HUES6 (cell line): ENCODE results near the gene SMAD5.

Experiments used
- H3K27ac ChIP-seq: 2 replicates; pipeline ENCODE4 v1.7.0; 2013; ENCODE audit warnings: low read depth, mild to moderate bottlenecking, low read length, inconsistent platforms
- H3K27me3 ChIP-seq: 2 replicates; pipeline ENCODE4 v1.6.1; 2013; ENCODE audit warnings: low read length; ENCODE audit not compliant: control insufficient read depth, insufficient read depth
- H3K36me3 ChIP-seq: 2 replicates; pipeline ENCODE4 v1.6.1; 2013; ENCODE audit warnings: low read length; ENCODE audit not compliant: control insufficient read depth, insufficient read depth
- H3K4me1 ChIP-seq: 2 replicates; pipeline ENCODE4 v1.6.1; 2013; ENCODE audit warnings: low read length; ENCODE audit not compliant: control insufficient read depth, insufficient read depth
- H3K4me3 ChIP-seq: 2 replicates; pipeline ENCODE4 v1.5.1; 2013; ENCODE audit warnings: low read depth, low read length
- H3K9ac ChIP-seq: one replicate; pipeline ENCODE4 v1.6.1; 2013; ENCODE audit warnings: mild to moderate bottlenecking, low read length
- H3K9me3 ChIP-seq: 2 replicates; pipeline ENCODE4 v1.6.1; 2013; ENCODE audit warnings: low read depth, low read length; ENCODE audit not compliant: control insufficient read depth, insufficient read depth

SMAD5 gene

GRCh38 chr5:136155761-136156160 is 23.1 kb downstream of the SMAD5 start:
- Histone ChIP-seq H3K4me1 (no peaks in the 10 kb centered on the region), H3K4me3 (no peak overlapping the region), H3K36me3 (peaks cover 63% of the 10 kb centered on the region), H3K27ac (no peak overlapping the region), H3K27me3 (no peaks in the 10 kb centered on the region), H3K9ac (no peak overlapping the region), H3K9me3 (peaks cover 9% of the 10 kb centered on the region)

- H3K36me3 ChIP-seq: peaks cover 74% of the 10 kb centered on the region
These were observed 24.9 kb downstream of the SMAD5 start for GRCh38 chr5:136157514-136157913.

GRCh38 chr5:136159457-136159856 is 26.8 kb downstream of the SMAD5 start:
- Histone ChIP-seq H3K36me3 (peaks cover 77% of the 10 kb centered on the region), H3K9me3 (peaks cover 9% of the 10 kb centered on the region), H3K27me3 (no peaks in the 10 kb centered on the region), H3K4me3 (no peak overlapping the region), H3K9ac (no peak overlapping the region), H3K27ac (no peak overlapping the region), H3K4me1 (no peaks in the 10 kb centered on the region)

More at GRCh38 chr5:136157514-136157913, 24.9 kb downstream of the SMAD5 start:
- Histone ChIP-seq H3K27me3 (no peaks in the 10 kb centered on the region), H3K4me1 (no peaks in the 10 kb centered on the region), H3K27ac (no peak overlapping the region), H3K9ac (no peak overlapping the region), H3K4me3 (no peak overlapping the region), H3K9me3 (peaks cover 9% of the 10 kb centered on the region)

GRCh38 chr5:136162008-136162407 is 29.4 kb downstream of the SMAD5 start:
- Histone ChIP-seq H3K27ac (no peak overlapping the region), H3K4me1 (no peaks in the 10 kb centered on the region), H3K27me3 (no peaks in the 10 kb centered on the region), H3K4me3 (no peak overlapping the region), H3K9ac (no peak overlapping the region), H3K9me3 (peaks cover 7% of the 10 kb centered on the region), H3K36me3 (peaks cover 51% of the 10 kb centered on the region)

- Histone ChIP-seq H3K27ac (no peak overlapping the region), H3K36me3 (peaks cover 46% of the 10 kb centered on the region)
These were observed 31.6 kb downstream of the SMAD5 start for GRCh38 chr5:136164226-136164625.

GRCh38 chr5:136166909-136167308 is 34.3 kb downstream of the SMAD5 start:
- Histone ChIP-seq H3K27me3 (no peaks in the 10 kb centered on the region), H3K9me3 (no peaks in the 10 kb centered on the region), H3K9ac (no peak overlapping the region), H3K36me3 (peaks cover 46% of the 10 kb centered on the region), H3K4me3 (no peak overlapping the region), H3K4me1 (no peaks in the 10 kb centered on the region), H3K27ac (no peak overlapping the region)

More at GRCh38 chr5:136164226-136164625, 31.6 kb downstream of the SMAD5 start:
- Histone ChIP-seq H3K4me3 (no peak overlapping the region), H3K9me3 (no peaks in the 10 kb centered on the region), H3K9ac (no peak overlapping the region), H3K27me3 (no peaks in the 10 kb centered on the region), H3K4me1 (no peaks in the 10 kb centered on the region)

GRCh38 chr5:136169218-136169617 is 36.6 kb downstream of the SMAD5 start:
- peaks cover 42% of the 10 kb centered on the region for H3K36me3 ChIP-seq

GRCh38 chr5:136174021-136174659 is 41.5 kb downstream of the SMAD5 start:
- no peak overlapping the region for H3K9ac ChIP-seq
- H3K27me3 ChIP-seq: no peaks in the 10 kb centered on the region
- H3K36me3 ChIP-seq: peaks cover 65% of the 10 kb centered on the region
- no peak overlapping the region for H3K27ac ChIP-seq
- no peaks in the 10 kb centered on the region for H3K9me3 ChIP-seq
- no peak overlapping the region for H3K4me3 ChIP-seq
- H3K4me1 ChIP-seq: no peaks in the 10 kb centered on the region

More at GRCh38 chr5:136169218-136169617, 36.6 kb downstream of the SMAD5 start:
- Histone ChIP-seq H3K27me3 (no peaks in the 10 kb centered on the region), H3K4me3 (no peak overlapping the region), H3K9ac (no peak overlapping the region), H3K4me1 (no peaks in the 10 kb centered on the region), H3K27ac (no peak overlapping the region), H3K9me3 (no peaks in the 10 kb centered on the region)

GRCh38 chr5:136182618-136183017 is 50.0 kb downstream of the SMAD5 start:
- Histone ChIP-seq H3K36me3 (peaks cover 28% of the 10 kb centered on the region), H3K27me3 (no peaks in the 10 kb centered on the region), H3K27ac (no peak overlapping the region)

GRCh38 chr5:136185974-136186665 is 53.5 kb downstream of the SMAD5 start:
- Histone ChIP-seq H3K27ac (no peak overlapping the region), H3K9me3 (no peaks in the 10 kb centered on the region), H3K4me3 (no peak overlapping the region), H3K4me1 (peaks cover under 1% of the 10 kb centered on the region; the same call in 1 of the 2 replicates), H3K27me3 (peaks cover 21% of the 10 kb centered on the region), H3K9ac (no peak overlapping the region), H3K36me3 (peaks cover 20% of the 10 kb centered on the region; the same call in 1 of the 2 replicates)

More at GRCh38 chr5:136182618-136183017, 50.0 kb downstream of the SMAD5 start:
- Histone ChIP-seq H3K4me1 (no peaks in the 10 kb centered on the region), H3K9me3 (no peaks in the 10 kb centered on the region), H3K4me3 (no peak overlapping the region), H3K9ac (no peak overlapping the region)

- Histone ChIP-seq H3K36me3 (peaks cover 20% of the 10 kb centered on the region; the same call in 1 of the 2 replicates), H3K9me3 (no peaks in the 10 kb centered on the region), H3K27me3 (peaks cover 27% of the 10 kb centered on the region), H3K9ac (no peak overlapping the region), H3K4me1 (peaks cover 7% of the 10 kb centered on the region; the same call in 1 of the 2 replicates), H3K4me3 (no peak overlapping the region), H3K27ac (no peak overlapping the region)
These were observed 54.2 kb downstream of the SMAD5 start for GRCh38 chr5:136186796-136187195.
